ENCODE results near the gene GGT1.
A peak's percentile ranks its signal among the peaks of the same experiment; 100 is the strongest.

GGT1 gene

GRCh38 chr22:24602847-24603769 is at the start of gene GGT1:
Gene GGT1, plus strand, starts transcription at chr22:24603193. Its CDS starts 7,889 bp downstream, at chr22:24611082.
- DNase-seq = peak; percentile 22

GRCh38 chr22:24553597-24554312 is 49.2 kb upstream of the GGT1 start:
- no peak for DNase-seq

GRCh38 chr22:24554313-24555164 is 48.5 kb upstream of the GGT1 start, which contains the start of gene GUCD1:
Gene GUCD1, minus strand, starts transcription at chr22:24555138. Its CDS starts 147 bp downstream, at chr22:24554991.
- peak; percentile 42 for DNase-seq

GRCh38 chr22:24555165-24556039 is 47.6 kb upstream of the GGT1 start, which contains the start of gene SNRPD3:
Gene SNRPD3, plus strand, starts transcription at chr22:24555999. Its CDS starts 1,676 bp downstream, at chr22:24557675.
- peak; percentile 96 for DNase-seq

GRCh38 chr22:24559471-24559870 is 43.5 kb upstream of the GGT1 start:
- no peak for DNase-seq

- no peak for DNase-seq
These were observed 39.7 kb upstream of the GGT1 start for GRCh38 chr22:24563246-24563645.

- DNase-seq = no peak
These were observed 38.5 kb upstream of the GGT1 start for GRCh38 chr22:24564376-24565058.

- no peak for DNase-seq
These were observed 37.9 kb upstream of the GGT1 start for GRCh38 chr22:24565077-24565476.

- DNase-seq = no peak
These were observed 36.0 kb upstream of the GGT1 start for GRCh38 chr22:24566899-24567511.

- DNase-seq = no peak
These were observed 35.3 kb upstream of the GGT1 start for GRCh38 chr22:24567668-24568067.

GRCh38 chr22:24571266-24571665 is 31.7 kb upstream of the GGT1 start:
- DNase-seq = no peak

- DNase-seq = no peak
These were observed 26.2 kb upstream of the GGT1 start for GRCh38 chr22:24576778-24577177.

GRCh38 chr22:24578355-24579257 is 24.4 kb upstream of the GGT1 start:
- no peak for DNase-seq

GRCh38 chr22:24579258-24579601 is 23.8 kb upstream of the GGT1 start:
- DNase-seq = no peak

GRCh38 chr22:24580276-24580675 is 22.7 kb upstream of the GGT1 start:
- DNase-seq = no peak

- no peak for DNase-seq
These were observed 20.8 kb upstream of the GGT1 start for GRCh38 chr22:24582056-24582814.

- no peak for DNase-seq
These were observed 19.5 kb upstream of the GGT1 start for GRCh38 chr22:24583221-24584165.
